GM21529 (cell line): Measurements from ENCODE around the gene THSD4.

Experiments
- ATAC-seq: cut with Tn5 transposase; IDR thresholded peaks from one replicate; pipeline ENCODE4 v1.9.1; 2021; ENCODE audit not compliant: unreplicated experiment

Gene THSD4

DNA sequence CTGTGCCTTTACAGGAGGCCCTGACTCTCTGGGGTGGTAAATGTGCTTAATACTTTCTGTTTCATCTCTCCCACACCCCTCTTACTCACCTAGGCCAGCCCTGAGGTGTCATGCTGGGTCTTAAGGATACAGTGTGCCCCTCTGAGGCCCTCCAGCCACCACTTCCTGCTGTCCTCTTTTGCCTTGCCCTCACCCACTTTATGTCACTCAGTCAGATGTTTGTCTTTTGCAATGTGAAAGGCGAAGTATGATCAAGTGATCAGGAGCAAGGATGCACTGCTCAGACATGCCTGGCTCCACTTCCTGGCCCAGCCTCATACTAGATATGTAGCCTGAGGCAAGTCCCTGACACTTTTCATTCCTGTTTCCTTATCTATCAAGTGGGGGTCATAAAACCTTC, 356.1 kb downstream of the THSD4 start:
- no peak for ATAC-seq

GRCh38 chr15:71472566-71472965, 357.3 kb downstream of the THSD4 start:
- no peak for ATAC-seq

GRCh38 chr15:71473751-71474150, 358.5 kb downstream of the THSD4 start:
- no peak for ATAC-seq

DNA sequence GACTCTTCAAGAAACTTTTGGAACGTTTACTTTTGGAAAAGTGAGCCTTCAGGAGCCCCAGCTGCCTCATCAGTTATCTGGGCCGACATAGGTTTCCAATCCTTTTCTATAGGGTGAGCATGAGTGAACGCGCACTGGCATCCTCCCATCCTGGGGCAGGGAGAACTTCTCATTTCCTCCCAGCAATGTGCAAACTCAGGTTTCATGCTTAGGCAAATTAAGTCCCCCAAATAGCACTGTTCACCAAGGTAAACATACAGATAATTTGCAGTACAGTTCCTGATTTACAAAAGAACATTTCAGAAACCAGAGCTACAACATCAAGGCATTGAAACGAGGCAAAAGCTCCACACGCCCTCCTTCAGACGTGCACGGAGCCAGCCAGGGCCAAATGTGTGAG, 361.6 kb downstream of the THSD4 start:
- no peak for ATAC-seq

GRCh38 chr15:71480556-71480955, 365.3 kb downstream of the THSD4 start:
- ATAC-seq, result no peak

- no peak for ATAC-seq
Measured at GRCh38 chr15:71484080-71484479, 368.8 kb downstream of the THSD4 start.

GRCh38 chr15:71485094-71485693, 369.9 kb downstream of the THSD4 start:
- no peak for ATAC-seq

- no peak for ATAC-seq
Measured at GRCh38 chr15:71489570-71489969, 374.3 kb downstream of the THSD4 start.

DNA sequence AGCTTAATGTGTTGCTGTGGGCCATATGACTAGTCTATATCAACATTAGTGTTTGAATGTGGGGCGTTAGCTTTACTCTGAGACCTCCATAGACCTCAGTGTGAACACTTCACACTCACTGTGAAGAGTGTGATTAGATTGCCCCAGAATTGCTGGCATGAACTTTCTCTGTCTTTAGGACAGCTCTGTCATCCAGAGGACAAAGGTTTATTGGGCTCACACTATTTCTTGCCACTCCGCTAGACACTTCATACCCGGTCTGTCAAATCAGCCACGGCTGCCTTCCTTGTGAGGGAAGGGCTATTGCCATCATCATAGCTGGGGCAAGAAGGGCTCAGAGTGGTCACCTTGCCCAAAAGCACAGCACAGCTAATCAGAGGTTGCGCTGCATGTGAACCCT, 378.3 kb downstream of the THSD4 start:
- ATAC-seq, result no peak

DNA sequence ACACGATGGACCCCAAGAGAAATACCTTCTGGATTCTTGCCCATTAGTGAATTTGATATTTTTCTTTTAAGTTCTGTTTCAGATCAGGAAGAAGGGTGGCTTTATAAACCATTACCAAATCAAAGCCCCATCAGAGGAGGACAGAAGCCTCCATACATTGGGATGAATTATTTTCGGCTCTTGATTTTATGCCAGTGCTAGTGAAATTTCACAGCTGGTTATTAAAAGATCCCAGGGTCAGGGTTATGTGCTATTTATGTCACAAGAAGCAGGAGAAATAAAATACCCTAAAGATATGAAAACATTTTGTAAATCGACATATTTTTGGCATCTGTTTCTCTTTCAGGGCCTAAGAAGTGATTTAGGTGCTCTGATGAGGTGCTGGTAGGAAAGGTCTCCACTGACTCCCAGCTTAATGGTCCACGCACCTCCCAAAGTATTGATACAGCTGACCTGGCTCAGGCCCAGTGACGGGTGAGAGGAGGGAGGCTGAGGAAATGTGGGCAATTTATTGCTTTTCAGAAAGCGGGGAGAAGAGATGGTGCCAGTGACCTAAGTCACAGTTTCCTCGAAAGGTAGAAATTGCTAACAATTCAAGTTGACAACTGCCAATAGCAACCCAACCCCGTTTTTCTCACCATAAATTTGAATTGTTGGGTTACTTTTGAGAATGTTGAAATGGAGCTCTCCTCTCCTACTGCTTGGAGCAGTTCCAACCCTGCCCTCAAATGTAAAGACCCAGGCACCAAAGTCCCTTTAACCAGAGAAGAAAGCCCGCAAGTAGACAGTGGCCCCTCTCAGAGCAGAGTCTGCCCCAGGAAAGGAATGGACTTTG, 379.5 kb downstream of the THSD4 start:
- no peak for ATAC-seq

- no peak for ATAC-seq
Measured at GRCh38 chr15:71495398-71495780, 380.1 kb downstream of the THSD4 start.

- ATAC-seq, result no peak
Measured at GRCh38 chr15:71496336-71496955, 381.2 kb downstream of the THSD4 start.

- no peak for ATAC-seq
Measured at GRCh38 chr15:71501344-71502076, 386.2 kb downstream of the THSD4 start.

DNA sequence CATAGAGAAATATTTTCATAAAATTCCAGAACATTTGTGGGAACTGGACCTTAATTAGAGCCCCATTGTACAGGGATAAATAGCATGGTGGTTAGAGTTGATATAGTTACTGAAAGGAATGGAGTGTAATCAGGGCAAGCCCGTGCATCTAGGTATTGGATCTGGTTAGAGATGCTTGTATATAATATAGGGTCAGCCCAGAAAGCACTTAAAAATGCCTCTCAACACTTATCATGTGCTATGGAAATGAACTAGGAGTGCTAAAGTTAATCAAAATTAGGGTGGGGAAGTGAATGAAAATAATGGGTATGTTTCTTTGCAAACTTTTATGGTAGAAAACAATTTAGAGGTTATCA, 386.8 kb downstream of the THSD4 start:
- no peak for ATAC-seq

DNA sequence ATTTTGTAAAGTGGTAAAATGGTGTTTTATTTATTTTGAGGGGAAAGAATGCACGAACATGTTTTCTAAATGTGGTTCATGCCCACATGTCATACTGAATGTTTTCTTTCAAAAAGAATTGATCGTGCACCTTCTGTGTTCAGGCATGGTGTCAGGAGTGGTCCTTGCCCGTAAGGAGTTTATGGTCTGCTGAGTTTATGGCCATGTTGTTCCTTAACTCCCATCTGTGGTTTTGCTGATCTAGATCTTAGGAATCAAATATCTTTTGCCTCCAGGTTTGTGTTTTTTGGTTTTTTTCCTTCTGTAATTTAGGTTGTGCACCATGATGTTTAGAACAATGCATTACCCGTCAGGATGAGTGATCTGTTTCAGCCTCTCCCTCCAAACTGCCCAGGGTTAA, 390.7 kb downstream of the THSD4 start:
- ATAC-seq, result no peak

DNA sequence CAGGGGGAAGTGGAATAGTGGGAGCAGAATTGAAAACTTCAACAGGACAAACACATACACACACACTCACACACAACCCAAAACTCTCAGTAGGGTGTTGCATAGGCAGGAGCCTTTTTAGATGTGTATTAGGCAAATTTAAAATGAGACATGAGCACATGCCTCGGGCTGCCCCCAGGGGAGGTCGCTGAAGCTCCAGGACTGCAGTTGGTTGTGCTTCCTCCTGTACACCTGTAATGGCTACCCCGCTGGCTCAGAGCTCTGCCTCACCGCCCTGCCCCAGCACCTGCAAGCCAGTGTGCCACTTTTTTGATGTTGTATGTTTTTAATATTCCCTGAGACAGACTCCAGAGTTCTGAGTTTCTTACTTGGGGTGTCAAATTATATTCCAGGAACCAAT, 391.7 kb downstream of the THSD4 start:
- no peak for ATAC-seq

GRCh38 chr15:71508081-71508682, 392.9 kb downstream of the THSD4 start:
- ATAC-seq, result peak; percentile 51

DNA sequence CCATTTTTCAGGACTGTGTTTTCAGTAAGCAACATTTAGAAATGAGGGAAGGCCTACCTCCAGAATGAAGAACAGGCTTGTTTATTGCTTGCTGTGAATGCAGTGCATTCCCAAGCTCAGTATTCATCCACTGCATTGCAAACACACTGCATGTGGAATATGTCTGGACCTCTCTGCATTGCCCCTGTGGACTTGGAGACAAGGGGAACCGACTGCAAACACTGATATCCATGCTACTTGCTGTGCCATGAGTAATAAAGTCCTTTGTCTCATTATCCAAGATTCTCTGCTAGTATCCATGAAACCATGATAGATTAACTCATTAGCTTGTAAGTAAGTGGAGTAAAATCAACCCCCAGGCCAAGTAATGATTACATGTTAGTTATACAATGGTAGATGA, 393.9 kb downstream of the THSD4 start:
- no peak for ATAC-seq

- ATAC-seq, result no peak
Measured at GRCh38 chr15:71510763-71511162, 395.5 kb downstream of the THSD4 start.

DNA sequence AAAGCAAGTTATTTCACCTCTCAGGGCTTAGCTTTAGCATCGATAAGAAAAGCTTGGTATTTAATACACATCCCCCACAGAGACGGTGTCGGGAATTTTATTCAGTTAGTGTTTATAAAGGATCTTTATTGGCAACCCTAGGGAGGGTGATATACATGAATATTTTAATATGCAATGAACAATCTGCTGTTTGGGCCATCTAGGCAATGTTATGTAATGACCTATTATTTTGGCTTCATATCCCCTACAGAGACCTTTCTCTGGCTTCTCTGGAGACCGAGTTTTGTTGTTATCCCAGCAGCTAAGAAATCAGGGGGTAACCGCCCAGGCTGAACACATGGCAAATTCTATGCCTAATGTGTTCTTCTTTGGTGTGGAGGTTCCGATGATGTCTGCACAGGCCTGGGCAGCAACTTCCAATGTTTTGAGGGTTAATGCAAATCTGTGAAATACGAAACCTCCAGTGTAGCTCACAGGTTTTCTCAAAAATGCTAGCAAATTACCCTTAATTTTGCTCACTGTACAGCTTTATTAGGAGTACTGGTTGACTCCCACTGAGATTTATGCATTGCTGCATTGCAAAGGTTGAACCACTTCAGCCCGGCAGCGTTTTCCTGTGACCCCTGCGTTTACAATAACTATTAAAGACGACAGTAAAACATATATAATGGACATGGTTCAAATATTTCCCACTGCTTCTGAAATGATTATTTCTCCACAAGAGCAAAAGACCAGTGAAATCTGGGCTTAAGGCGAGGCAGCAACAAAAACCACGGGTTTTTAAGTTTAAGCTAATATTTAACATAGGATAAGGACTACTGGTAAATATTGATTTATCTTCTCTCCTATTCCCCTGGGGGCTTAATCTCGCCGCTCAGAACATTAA, 396.8 kb downstream of the THSD4 start:
- ATAC-seq, result no peak
